Measurements from ENCODE around the gene SKAP1. TPM values are rescaled to one million over a fixed set of nuclear protein-coding genes. Genes with fewer than 3 reads are reported as not detected.

The SKAP1 gene
- total and polyA plus RNA-seq, 2 experiments from 2014 or later = 0.27 TPM; not detected in 1

- Mint-ChIP-seq H3K9me3 (no peaks in the 10 kb centered on the region), H3K27me3 (ENCODE audit: insufficient read depth, low read depth, poor library complexity) (no peaks in the 10 kb centered on the region)
- no peak for ATAC-seq
Measured at GRCh38 chr17:48330887-48331286, 99.1 kb downstream of the SKAP1 start.

More at GRCh38 chr17:48330887-48331286, 99.1 kb downstream of the SKAP1 start:
- Histone ChIP-seq H3K4me2 (no peak overlapping the region), H3K4me1 (ENCODE audit: insufficient read depth) (no peaks in the 10 kb centered on the region), H3K27ac (ENCODE audit: low read depth) (no peak overlapping the region), H3K27me3 (ENCODE audit: insufficient read depth) (no peaks in the 10 kb centered on the region), H3K4me3 (no peak overlapping the region), H3K36me3 (ENCODE audit: insufficient read depth) (no peaks in the 10 kb centered on the region), H2AFZ (no peak overlapping the region), H3K79me2 (replicated peaks; ENCODE audit: insufficient read depth) (no peaks in the 10 kb centered on the region), H4K20me1 (replicated peaks; ENCODE audit: insufficient read depth) (no peaks in the 10 kb centered on the region), H3F3A (replicated peaks; ENCODE audit: low read depth) (no peaks in the 10 kb centered on the region), H3K9me2 (ENCODE audit: insufficient read depth) (no peaks in the 10 kb centered on the region)
- no peak overlapping the region for H3K4me3 Mint-ChIP-seq
- TF ChIP-seq STAT1 (IDR thresholded peaks at IDR 0.05; ENCODE audit: unreplicated experiment) = no peak
- TF ChIP-seq ZNF331 (CRISPR knock-in tag; IDR thresholded peaks at IDR 0.05; ENCODE audit: low read depth) = no peak
- no peak for TF ChIP-seq JUNB (IDR thresholded peaks at IDR 0.05; ENCODE audit: unreplicated experiment)
- no peak for TF ChIP-seq POLR2AphosphoS5 (IDR thresholded peaks at IDR 0.05; ENCODE audit: low read depth)
- no peak for TF ChIP-seq NANOG (IDR thresholded peaks at IDR 0.05; ENCODE audit: borderline replicate concordance)
- no peak for TF ChIP-seq ZNF114 (CRISPR knock-in tag; IDR thresholded peaks at IDR 0.05)
- TF ChIP-seq EZH2 (IDR thresholded peaks at IDR 0.05; ENCODE audit: low read depth, unreplicated experiment) = no peak
- no peak for TF ChIP-seq CTCF (conservative IDR thresholded peaks at IDR 0.05; ENCODE audit: low read depth in 2 of 2)
- no peak for TF ChIP-seq ETS1 (IDR thresholded peaks at IDR 0.05)
- no peak for TF ChIP-seq ZNF462 (CRISPR knock-in tag; IDR thresholded peaks at IDR 0.05)
- TF ChIP-seq REST (IDR thresholded peaks at IDR 0.05; ENCODE audit: unreplicated experiment) = no peak
- no peak for TF ChIP-seq EZH2phosphoT487 (IDR thresholded peaks at IDR 0.05; ENCODE audit: unreplicated experiment)
- TF ChIP-seq CREB1 (CRISPR knock-in tag; IDR thresholded peaks at IDR 0.05; ENCODE audit: low read depth) = no peak
- H3K4me1 Mint-ChIP-seq = peaks cover 8% of the 10 kb centered on the region; the same call in 2 of the 3 replicates
- H3K27ac Mint-ChIP-seq = no peak overlapping the region
- no peak for DNase-seq (ENCODE audit: low spot score)
- no peaks in the 10 kb centered on the region for H3K36me3 Mint-ChIP-seq (ENCODE audit: low read depth)

Measured in GM23338 (cell line).